NCI-H2196 (cell line): ENCODE measurements around the gene PSMA7.
A peak's percentile ranks its signal among the peaks of the same experiment; 100 is the strongest.
"Not testable (repeated sequence)": the region's sequence is repeated elsewhere in the genome, so short reads cannot be mapped to it uniquely, and the experiment has no call there.

ENCODE experiments used
- DNase-seq: peaks from one replicate; lab custom pipeline; 2025; ENCODE audit not compliant: unreplicated experiment; lab: John Stamatoyannopoulos, UW

Gene PSMA7

GRCh38 chr20:62156254-62156556 lies 13.0 kb upstream of the PSMA7 start:
- DNase-seq: no peak

- no peak for DNase-seq
Observed at GRCh38 chr20:62155428-62156253, 12.4 kb upstream of the PSMA7 start.

GRCh38 chr20:62151835-62152364 lies 8.7 kb upstream of the PSMA7 start:
- DNase-seq: no peak

- DNase-seq: no peak
Observed at GRCh38 chr20:62151225-62151624, 8.0 kb upstream of the PSMA7 start.

GRCh38 chr20:62150310-62150575 lies 7.0 kb upstream of the PSMA7 start:
- no peak for DNase-seq

GRCh38 chr20:62149532-62150309 lies 6.5 kb upstream of the PSMA7 start:
- no peak for DNase-seq

GRCh38 chr20:62148908-62149314 lies 5.7 kb upstream of the PSMA7 start:
- no peak for DNase-seq

- not testable (repeated sequence) for DNase-seq
Observed at GRCh38 chr20:62148383-62148782, 5.2 kb upstream of the PSMA7 start.

GRCh38 chr20:62147528-62147927 lies 4.3 kb upstream of the PSMA7 start:
- no peak for DNase-seq

- no peak for DNase-seq
Observed at GRCh38 chr20:62147125-62147524, 3.9 kb upstream of the PSMA7 start.

- DNase-seq: no peak
Observed at GRCh38 chr20:62146019-62146755, 3.0 kb upstream of the PSMA7 start.

- DNase-seq: no peak
Observed at GRCh38 chr20:62145688-62146018, 2.5 kb upstream of the PSMA7 start.

GRCh38 chr20:62143957-62144825 lies 997 bp upstream of the PSMA7 start:
- DNase-seq: peak; percentile 36

GRCh38 chr20:62142252-62143080 lies 728 bp downstream of the PSMA7 start:
- DNase-seq: no peak

- no peak for DNase-seq
Observed at GRCh38 chr20:62141397-62142251, 1.6 kb downstream of the PSMA7 start.

- no peak for DNase-seq
Observed at GRCh38 chr20:62141043-62141396, 2.2 kb downstream of the PSMA7 start.

- DNase-seq: no peak
Observed at GRCh38 chr20:62139636-62140035, 3.6 kb downstream of the PSMA7 start.

- DNase-seq: no peak
Observed at GRCh38 chr20:62138912-62139311, 4.3 kb downstream of the PSMA7 start.

GRCh38 chr20:62138204-62138543 lies 5.0 kb downstream of the PSMA7 start:
- no peak for DNase-seq
